ENCODE results near the gene MAEL.

The MAEL gene

GRCh38 chr1:166988974-166989515, at the start of gene MAEL:
MAEL (plus strand) TSS chr1:166989280; CDS start chr1:166989353, 73 bp downstream.
- no peak for DNase-seq (ENCODE audit: low read depth)

- DNase-seq (ENCODE audit: low read depth): no peak
Measured at GRCh38 chr1:166939741-166940375, 49.2 kb upstream of the MAEL start.

- no peak for DNase-seq (ENCODE audit: low read depth)
Measured at GRCh38 chr1:166944186-166944967, 44.7 kb upstream of the MAEL start.

GRCh38 chr1:166947398-166948043, 41.6 kb upstream of the MAEL start:
- DNase-seq (ENCODE audit: low read depth): no peak

- DNase-seq (ENCODE audit: low read depth): no peak
Measured at GRCh38 chr1:166948856-166949350, 40.2 kb upstream of the MAEL start.

GRCh38 chr1:166950156-166950555, 38.9 kb upstream of the MAEL start:
- no peak for DNase-seq (ENCODE audit: low read depth)

- no peak for DNase-seq (ENCODE audit: low read depth)
Measured at GRCh38 chr1:166951050-166951449, 38.0 kb upstream of the MAEL start.

GRCh38 chr1:166952002-166952746, 36.9 kb upstream of the MAEL start:
- no peak for DNase-seq (ENCODE audit: low read depth)

- DNase-seq (ENCODE audit: low read depth): no peak
Measured at GRCh38 chr1:166953491-166953890, 35.6 kb upstream of the MAEL start.

GRCh38 chr1:166956057-166956850, 32.8 kb upstream of the MAEL start:
- DNase-seq (ENCODE audit: low read depth): no peak

GRCh38 chr1:166956872-166957271, 32.2 kb upstream of the MAEL start:
- no peak for DNase-seq (ENCODE audit: low read depth)

- no peak for DNase-seq (ENCODE audit: low read depth)
Measured at GRCh38 chr1:166960858-166961474, 28.1 kb upstream of the MAEL start.

GRCh38 chr1:166969074-166969677, 19.9 kb upstream of the MAEL start:
- DNase-seq (ENCODE audit: low read depth): no peak

- no peak for DNase-seq (ENCODE audit: low read depth)
Measured at GRCh38 chr1:166971252-166971651, 17.8 kb upstream of the MAEL start.

- no peak for DNase-seq (ENCODE audit: low read depth)
Measured at GRCh38 chr1:166972193-166972592, 16.9 kb upstream of the MAEL start.

GRCh38 chr1:166972826-166973225, 16.3 kb upstream of the MAEL start:
- no peak for DNase-seq (ENCODE audit: low read depth)

GRCh38 chr1:166974647-166975345, 14.3 kb upstream of the MAEL start:
- DNase-seq (ENCODE audit: low read depth): no peak

GRCh38 chr1:166975361-166976129, 13.5 kb upstream of the MAEL start, which contains the start of gene ILDR2:
ILDR2 (minus strand) TSS chr1:166975540; CDS start chr1:166975268, 272 bp downstream.
- DNase-seq (ENCODE audit: low read depth): peak; percentile 12

- DNase-seq (ENCODE audit: low read depth): no peak
Measured at GRCh38 chr1:166977951-166978350, 11.1 kb upstream of the MAEL start.
